Neural cell (in vitro differentiated cells): ENCODE measurements around the gene RIMS1. TPM values are rescaled to one million over a fixed set of nuclear protein-coding genes. Genes with fewer than 3 reads are reported as not detected.

Source experiments
- H2AFZ ChIP-seq: fragments of 200-600, 300-800 bp; sonication (generic), shearing (Covaris generic); 2 replicates; pipeline ENCODE4 v1.6.0; 2014; ENCODE audit warnings: low read depth, mild to moderate bottlenecking, antibody characterized with exemption, low read length, moderate library complexity
- H3F3A ChIP-seq: fragments of 200-600 bp; shearing (Covaris generic); 2 replicates; pipeline ENCODE4 v1.6.1; 2016; ENCODE audit warnings: mild to moderate bottlenecking, moderate library complexity, mixed read lengths, antibody characterized with exemption, low read length; ENCODE audit not compliant: insufficient read depth, poor library complexity, severe bottlenecking
- H3K27ac ChIP-seq: fragments of 200-600, 300-800 bp; sonication (generic), shearing (Covaris generic); 2 replicates; pipeline ENCODE4 v1.5.1; 2014; ENCODE audit warnings: mild to moderate bottlenecking, low read length, moderate library complexity
- H3K27me3 ChIP-seq: fragments of 300-800, 200-600 bp; sonication (generic), shearing (Covaris generic); 2 replicates; pipeline ENCODE4 v1.6.0; 2014; ENCODE audit warnings: mild to moderate bottlenecking, low read depth, low read length, moderate library complexity; ENCODE audit not compliant: insufficient read depth
- H3K36me3 ChIP-seq: fragments of 300-800, 200-600 bp; sonication (generic), shearing (Covaris generic); 2 replicates; pipeline ENCODE4 v1.5.1; 2014; ENCODE audit warnings: mild to moderate bottlenecking, antibody characterized with exemption, low read length, moderate library complexity; ENCODE audit not compliant: insufficient read depth
- H3K4me2 ChIP-seq: fragments of 300-800, 200-600 bp; sonication (generic), shearing (Covaris generic); 2 replicates; pipeline ENCODE4 v1.6.0; 2014; ENCODE audit warnings: mild to moderate bottlenecking, low read length
- H3K4me3 ChIP-seq: fragments of 300-800, 200-600 bp; sonication (generic), shearing (Covaris generic); 2 replicates; pipeline ENCODE4 v1.5.1; 2014; ENCODE audit warnings: mild to moderate bottlenecking, low read length, moderate library complexity
- H3K79me2 ChIP-seq: fragments of 200-600 bp; shearing (Covaris generic); replicated peaks from 2 replicates; pipeline ENCODE4 v1.6.0; 2014; ENCODE audit warnings: mild to moderate bottlenecking, low read length, moderate library complexity; ENCODE audit not compliant: insufficient read depth
- H3K9ac ChIP-seq: fragments of 300-800, 200-600 bp; sonication (generic), shearing (Covaris generic); 2 replicates; pipeline ENCODE4 v1.6.1; 2016; ENCODE audit warnings: mild to moderate bottlenecking, low read length, mixed read lengths
- H3K9me2 ChIP-seq: fragments of 200-600 bp; shearing (Covaris generic); 2 replicates; pipeline ENCODE4 v1.6.1; 2016; ENCODE audit warnings: mild to moderate bottlenecking, low read length, mixed read lengths; ENCODE audit not compliant: insufficient read depth
- H3K9me3 ChIP-seq: fragments of 200-600, 300-800 bp; sonication (generic), shearing (Covaris generic); 2 replicates; pipeline ENCODE4 v1.6.1; 2016; ENCODE audit warnings: mild to moderate bottlenecking, mixed run types, low read length, moderate library complexity, mixed read lengths
- H4K20me1 ChIP-seq: fragments of 200-600 bp; shearing (Covaris generic); 2 replicates; pipeline ENCODE4 v1.6.1; 2016; ENCODE audit warnings: mild to moderate bottlenecking, mixed run types; ENCODE audit not compliant: insufficient read depth
- EP300 ChIP-seq: fragments of 450-650 bp; conservative IDR thresholded peaks from 2 replicates; pipeline ENCODE4 v1.6.1; 2014; ENCODE audit warnings: antibody characterized with exemption, mild to moderate bottlenecking, moderate library complexity; ENCODE audit not compliant: poor library complexity, severe bottlenecking
- EZH2 ChIP-seq: fragments of 200-600, 300-800 bp; shearing (Covaris generic), sonication (generic); IDR thresholded peaks from 2 replicates; pipeline ENCODE4 v1.6.1; 2014; ENCODE audit warnings: antibody characterized with exemption, low read length, borderline replicate concordance, mild to moderate bottlenecking; ENCODE audit not compliant: insufficient read depth, poor library complexity, severe bottlenecking
- MXI1 ChIP-seq: fragments of 450-650 bp; conservative IDR thresholded peaks from 2 replicates; pipeline ENCODE4 v1.6.1; 2014; ENCODE audit warnings: antibody characterized with exemption, mild to moderate bottlenecking; ENCODE audit not compliant: poor library complexity, severe bottlenecking
- POLR2AphosphoS5 ChIP-seq: IDR thresholded peaks from 2 replicates; pipeline ENCODE4 v1.6.1; 2012
- RAD21 ChIP-seq: fragments of 450-650 bp; conservative IDR thresholded peaks from 2 replicates; pipeline ENCODE4 v1.6.1; 2014; ENCODE audit warnings: antibody characterized with exemption, mild to moderate bottlenecking, moderate library complexity
- SMC3 ChIP-seq: fragments of 450-650 bp; conservative IDR thresholded peaks from 2 replicates; pipeline ENCODE4 v1.6.1; 2014; ENCODE audit warnings: antibody characterized with exemption, mild to moderate bottlenecking, moderate library complexity; ENCODE audit not compliant: poor library complexity
- TAF1 ChIP-seq: IDR thresholded peaks from 2 replicates; pipeline ENCODE4 v1.6.1; 2012; ENCODE audit warnings: low read depth
- polyA plus RNA-seq: library from polyadenylated mRNA; depleted of rRNA; stranded (reverse); fragments of >200 nt; gene quantifications from 2 replicates; pipeline ENCODE4 v1.2.3, GENCODE V29; 2014
- TF ChIP-seq, protein P1 (sequence below): fragments of 450-650 bp; IDR thresholded peaks from 2 replicates; pipeline ENCODE4 v1.5.1; 2014; ENCODE audit warnings: antibody characterized with exemption, mild to moderate bottlenecking, moderate library complexity; ENCODE audit not compliant: poor library complexity, severe bottlenecking
- TF ChIP-seq, protein P2 (sequence below): IDR thresholded peaks from 2 replicates; pipeline ENCODE4 v1.6.1; 2012; ENCODE audit warnings: borderline replicate concordance

RIMS1 gene
- polyA plus RNA-seq, 1 donor from 2014 or later = 17.8 TPM

DNA sequence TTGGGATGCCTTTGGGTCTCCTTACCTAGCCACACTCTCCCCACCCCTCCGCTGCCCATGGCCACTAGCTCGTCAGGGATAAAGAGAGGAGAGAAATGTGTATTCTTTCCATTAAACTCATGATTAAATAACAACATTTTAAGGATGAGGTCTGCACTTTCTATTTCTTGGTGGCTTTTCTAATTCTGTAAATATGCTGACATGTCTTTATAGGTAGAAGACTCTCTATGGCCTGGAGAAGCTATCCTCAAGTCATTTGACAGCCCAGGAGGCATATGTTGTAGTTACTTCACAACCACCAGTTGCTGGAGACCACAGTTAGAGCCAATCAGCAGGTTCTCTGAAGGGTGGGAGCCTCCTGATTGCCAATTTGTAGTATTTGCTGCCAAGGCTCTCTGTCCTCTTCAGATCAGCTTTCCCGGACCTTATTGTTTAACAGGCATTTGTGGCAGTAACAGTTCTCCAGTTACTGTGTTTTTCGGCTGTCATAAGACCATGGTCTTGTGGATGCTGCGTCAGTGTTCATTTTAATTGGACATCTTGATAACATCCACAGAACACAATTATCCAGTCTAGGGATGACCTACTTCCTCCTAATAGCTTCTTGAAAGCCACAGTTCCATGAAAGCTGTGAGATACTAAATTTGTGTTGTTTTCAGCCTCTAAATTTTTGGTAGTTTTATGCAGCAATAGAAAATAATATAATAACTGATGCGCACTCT lies 530.6 kb downstream of the RIMS1 start:
- TF ChIP-seq EP300 (no peak), RAD21 (no peak), EZH2 (no peak), MXI1 (no peak), SMC3 (no peak), TAF1 (no peak), POLR2AphosphoS5 (no peak)
- TF ChIP-seq, protein P1, sequence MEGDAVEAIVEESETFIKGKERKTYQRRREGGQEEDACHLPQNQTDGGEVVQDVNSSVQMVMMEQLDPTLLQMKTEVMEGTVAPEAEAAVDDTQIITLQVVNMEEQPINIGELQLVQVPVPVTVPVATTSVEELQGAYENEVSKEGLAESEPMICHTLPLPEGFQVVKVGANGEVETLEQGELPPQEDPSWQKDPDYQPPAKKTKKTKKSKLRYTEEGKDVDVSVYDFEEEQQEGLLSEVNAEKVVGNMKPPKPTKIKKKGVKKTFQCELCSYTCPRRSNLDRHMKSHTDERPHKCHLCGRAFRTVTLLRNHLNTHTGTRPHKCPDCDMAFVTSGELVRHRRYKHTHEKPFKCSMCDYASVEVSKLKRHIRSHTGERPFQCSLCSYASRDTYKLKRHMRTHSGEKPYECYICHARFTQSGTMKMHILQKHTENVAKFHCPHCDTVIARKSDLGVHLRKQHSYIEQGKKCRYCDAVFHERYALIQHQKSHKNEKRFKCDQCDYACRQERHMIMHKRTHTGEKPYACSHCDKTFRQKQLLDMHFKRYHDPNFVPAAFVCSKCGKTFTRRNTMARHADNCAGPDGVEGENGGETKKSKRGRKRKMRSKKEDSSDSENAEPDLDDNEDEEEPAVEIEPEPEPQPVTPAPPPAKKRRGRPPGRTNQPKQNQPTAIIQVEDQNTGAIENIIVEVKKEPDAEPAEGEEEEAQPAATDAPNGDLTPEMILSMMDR = no peak
- TF ChIP-seq, protein P2, sequence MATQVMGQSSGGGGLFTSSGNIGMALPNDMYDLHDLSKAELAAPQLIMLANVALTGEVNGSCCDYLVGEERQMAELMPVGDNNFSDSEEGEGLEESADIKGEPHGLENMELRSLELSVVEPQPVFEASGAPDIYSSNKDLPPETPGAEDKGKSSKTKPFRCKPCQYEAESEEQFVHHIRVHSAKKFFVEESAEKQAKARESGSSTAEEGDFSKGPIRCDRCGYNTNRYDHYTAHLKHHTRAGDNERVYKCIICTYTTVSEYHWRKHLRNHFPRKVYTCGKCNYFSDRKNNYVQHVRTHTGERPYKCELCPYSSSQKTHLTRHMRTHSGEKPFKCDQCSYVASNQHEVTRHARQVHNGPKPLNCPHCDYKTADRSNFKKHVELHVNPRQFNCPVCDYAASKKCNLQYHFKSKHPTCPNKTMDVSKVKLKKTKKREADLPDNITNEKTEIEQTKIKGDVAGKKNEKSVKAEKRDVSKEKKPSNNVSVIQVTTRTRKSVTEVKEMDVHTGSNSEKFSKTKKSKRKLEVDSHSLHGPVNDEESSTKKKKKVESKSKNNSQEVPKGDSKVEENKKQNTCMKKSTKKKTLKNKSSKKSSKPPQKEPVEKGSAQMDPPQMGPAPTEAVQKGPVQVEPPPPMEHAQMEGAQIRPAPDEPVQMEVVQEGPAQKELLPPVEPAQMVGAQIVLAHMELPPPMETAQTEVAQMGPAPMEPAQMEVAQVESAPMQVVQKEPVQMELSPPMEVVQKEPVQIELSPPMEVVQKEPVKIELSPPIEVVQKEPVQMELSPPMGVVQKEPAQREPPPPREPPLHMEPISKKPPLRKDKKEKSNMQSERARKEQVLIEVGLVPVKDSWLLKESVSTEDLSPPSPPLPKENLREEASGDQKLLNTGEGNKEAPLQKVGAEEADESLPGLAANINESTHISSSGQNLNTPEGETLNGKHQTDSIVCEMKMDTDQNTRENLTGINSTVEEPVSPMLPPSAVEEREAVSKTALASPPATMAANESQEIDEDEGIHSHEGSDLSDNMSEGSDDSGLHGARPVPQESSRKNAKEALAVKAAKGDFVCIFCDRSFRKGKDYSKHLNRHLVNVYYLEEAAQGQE = no peak
- no peak overlapping the region for H3K9ac ChIP-seq
- H3K27ac ChIP-seq = no peak overlapping the region
- H3K4me3 ChIP-seq = no peak overlapping the region
- H3K79me2 ChIP-seq = no peaks in the 10 kb centered on the region
- no peaks in the 10 kb centered on the region for H3K36me3 ChIP-seq
- H2AFZ ChIP-seq = no peak overlapping the region
- H3K9me3 ChIP-seq = no peaks in the 10 kb centered on the region
- H3K27me3 ChIP-seq = no peaks in the 10 kb centered on the region
- no peak overlapping the region for H3K4me2 ChIP-seq
- H4K20me1 ChIP-seq = no peaks in the 10 kb centered on the region
- no peaks in the 10 kb centered on the region for H3F3A ChIP-seq
- H3K9me2 ChIP-seq = no peaks in the 10 kb centered on the region

DNA sequence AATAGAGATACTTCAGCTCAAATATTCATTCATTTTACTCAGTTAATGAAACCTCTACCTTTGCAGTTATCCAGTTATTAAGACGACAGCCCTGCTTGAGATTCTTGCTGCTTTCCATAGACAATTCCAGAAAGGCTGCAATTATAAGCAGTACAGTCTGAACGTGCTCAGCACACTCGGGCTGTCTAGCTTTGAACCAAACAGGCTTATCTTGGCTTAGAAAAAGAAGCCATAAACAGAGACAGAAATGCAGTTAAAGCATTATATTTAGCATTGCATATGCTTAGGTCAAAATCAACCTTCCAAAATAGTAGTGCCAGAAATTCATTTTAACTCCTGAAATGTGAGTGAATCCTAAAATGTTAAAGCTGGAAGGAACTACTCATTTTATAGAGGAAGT lies 531.4 kb downstream of the RIMS1 start:
- H3K27me3 ChIP-seq = no peaks in the 10 kb centered on the region
- H3K27ac ChIP-seq = no peak overlapping the region
- H3K4me3 ChIP-seq = no peak overlapping the region
- H3F3A ChIP-seq = no peaks in the 10 kb centered on the region
- no peak overlapping the region for H3K9ac ChIP-seq
- no peaks in the 10 kb centered on the region for H3K79me2 ChIP-seq
- no peak overlapping the region for H3K4me2 ChIP-seq
- H3K36me3 ChIP-seq = no peaks in the 10 kb centered on the region
- no peaks in the 10 kb centered on the region for H3K9me3 ChIP-seq
- TF ChIP-seq EZH2 = no peak
- no peak for TF ChIP-seq POLR2AphosphoS5
- TF ChIP-seq RAD21 = no peak
- TF ChIP-seq, protein P1 = no peak
- TF ChIP-seq, protein P2 = no peak
- TF ChIP-seq TAF1 = no peak
- no peak for TF ChIP-seq MXI1
- no peak for TF ChIP-seq EP300
- TF ChIP-seq SMC3 = no peak
- H2AFZ ChIP-seq = no peak overlapping the region
- no peaks in the 10 kb centered on the region for H4K20me1 ChIP-seq
- no peaks in the 10 kb centered on the region for H3K9me2 ChIP-seq
